Suprapubic skin (tissue), 4 donors: ENCODE measurements around the gene TMEM89.

ENCODE experiments used
- CTCF ChIP-seq, 2 donors: fragments of 200-600 bp in 1 of 2; fragments of 450-650 bp in 1 of 2; sonication (generic) in 1 of 2; IDR thresholded peaks; one replicate each; pipeline ENCODE4 v1.5.1; 2016 to 2019; ENCODE audit warnings: antibody characterized with exemption in 2 of 2, mild to moderate bottlenecking in 1 of 2, moderate library complexity in 1 of 2
- POLR2A ChIP-seq, 2 donors: fragments of 450-650 bp; IDR thresholded peaks; one replicate each; pipeline ENCODE4 v1.6.1; 2017; ENCODE audit warnings: antibody characterized with exemption in 2 of 2, mild to moderate bottlenecking in 2 of 2, moderate library complexity in 2 of 2
- POLR2AphosphoS5 ChIP-seq, 3 donors: sonication (generic); formaldehyde crosslinking; IDR thresholded peaks; one replicate each; pipeline ENCODE4 v1.6.1; 2017; ENCODE audit warnings: antibody characterized with exemption in 3 of 3

DNA sequence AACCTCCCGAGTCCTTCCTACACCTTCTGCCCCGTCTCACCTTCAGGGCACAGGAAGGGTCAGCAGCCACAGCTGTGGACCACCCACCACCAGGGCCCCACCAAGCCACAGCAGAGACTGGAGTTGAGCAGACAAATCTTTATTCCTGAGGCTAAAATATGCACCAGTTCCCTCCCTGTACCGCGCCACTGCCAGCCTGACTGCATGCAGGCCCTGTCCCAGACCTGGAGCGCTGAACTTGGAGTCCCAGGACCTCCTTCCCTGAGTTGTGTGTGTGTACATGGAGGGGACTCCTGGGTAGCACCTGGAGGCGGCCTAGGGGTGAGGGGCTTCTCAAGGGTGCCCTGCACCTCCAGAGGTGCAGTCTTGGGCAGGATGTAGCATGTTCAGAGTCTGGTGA lies 4.0 kb upstream of the TMEM89 start:
- TF ChIP-seq POLR2A (IDR thresholded peaks at IDR 0.05) = no peak
- TF ChIP-seq CTCF (IDR thresholded peaks at IDR 0.05) = no peak
- TF ChIP-seq POLR2AphosphoS5 (IDR thresholded peaks at IDR 0.05) = no peak
